PC-3 (cell line): Measurements from ENCODE around the gene MSI2.

Experiments
- CTCF ChIP-seq: fragments of 300-600 bp; sonication (generic); conservative IDR thresholded peaks from 2 replicates; pipeline ENCODE4 v1.5.1; 2017; ENCODE audit warnings: antibody characterized with exemption, low read depth, mild to moderate bottlenecking, low read length
- EZH2 ChIP-seq: fragments of 300-600 bp; sonication (generic); IDR thresholded peaks from one replicate; pipeline ENCODE4 v1.6.1; 2017; ENCODE audit warnings: antibody characterized with exemption, mild to moderate bottlenecking, low read length; ENCODE audit not compliant: unreplicated experiment
- EZH2phosphoT487 ChIP-seq: fragments of 300-600 bp; sonication (generic); IDR thresholded peaks from 2 replicates; pipeline ENCODE4 v1.6.1; 2018; ENCODE audit warnings: mild to moderate bottlenecking, antibody characterized with exemption, low read length, borderline replicate concordance

GRCh38 chr17:57667461-57667923, 411.2 kb downstream of the MSI2 start:
- TF ChIP-seq CTCF, result no peak
- no peak for TF ChIP-seq EZH2
- no peak for TF ChIP-seq EZH2phosphoT487
